Inferior parietal cortex (tissue), 1 donor: Measurements from ENCODE around the gene OR9A4.

ENCODE experiments used
- DNase-seq: peaks from one replicate; pipeline ENCODE4 v3.0.0-alpha.2; 2016; ENCODE audit errors: extremely low spot score

The OR9A4 gene

GRCh38 chr7:141946796-141947195, 30.6 kb downstream of the OR9A4 start, which contains the start of gene CLEC5A:
Gene CLEC5A, minus strand, starts transcription at chr7:141946974. Its CDS starts 682 bp downstream, at chr7:141946292.
- no peak for DNase-seq

- no peak for DNase-seq
These were observed 32.8 kb downstream of the OR9A4 start for GRCh38 chr7:141949021-141949420.

- DNase-seq, result no peak
These were observed 33.3 kb downstream of the OR9A4 start for GRCh38 chr7:141949451-141949850.

- DNase-seq, result no peak
These were observed 33.7 kb downstream of the OR9A4 start for GRCh38 chr7:141949911-141950310.

GRCh38 chr7:141950806-141951205, 34.6 kb downstream of the OR9A4 start:
- no peak for DNase-seq

- DNase-seq, result no peak
These were observed 36.3 kb downstream of the OR9A4 start for GRCh38 chr7:141952461-141952860.

GRCh38 chr7:141954334-141954733, 38.1 kb downstream of the OR9A4 start:
- DNase-seq, result no peak

GRCh38 chr7:141956084-141956483, 39.9 kb downstream of the OR9A4 start:
- DNase-seq, result peak; percentile 3

- no peak for DNase-seq
These were observed 44.7 kb downstream of the OR9A4 start for GRCh38 chr7:141960687-141961422.
